ENCODE data around the gene ANO1.

ANO1 gene

GRCh38 chr11:70145071-70145470 is 67.0 kb downstream of the ANO1 start:
- TF ChIP-seq GATA3 (IDR thresholded peaks at IDR 0.05; ENCODE audit: low read depth, low read length) (no peak), GATA2 (IDR thresholded peaks at IDR 0.05; ENCODE audit: low read depth, low read length) (no peak)

- TF ChIP-seq GATA2 (IDR thresholded peaks at IDR 0.05; ENCODE audit: low read depth, low read length) (no peak), GATA3 (IDR thresholded peaks at IDR 0.05; ENCODE audit: low read depth, low read length) (no peak)
Measured at GRCh38 chr11:70145841-70146240, 67.7 kb downstream of the ANO1 start.

GRCh38 chr11:70146299-70146698 is 68.2 kb downstream of the ANO1 start:
- no peak for TF ChIP-seq GATA2 (IDR thresholded peaks at IDR 0.05; ENCODE audit: low read depth, low read length)
- TF ChIP-seq GATA3 (IDR thresholded peaks at IDR 0.05; ENCODE audit: low read depth, low read length), result no peak

- TF ChIP-seq GATA3 (IDR thresholded peaks at IDR 0.05; ENCODE audit: low read depth, low read length) (no peak), GATA2 (IDR thresholded peaks at IDR 0.05; ENCODE audit: low read depth, low read length) (no peak)
Measured at GRCh38 chr11:70146895-70147520, 68.9 kb downstream of the ANO1 start.

- no peak for TF ChIP-seq GATA3 (IDR thresholded peaks at IDR 0.05; ENCODE audit: low read depth, low read length)
- no peak for TF ChIP-seq GATA2 (IDR thresholded peaks at IDR 0.05; ENCODE audit: low read depth, low read length)
Measured at GRCh38 chr11:70147668-70148067, 69.6 kb downstream of the ANO1 start.

GRCh38 chr11:70151671-70152070 is 73.6 kb downstream of the ANO1 start:
- TF ChIP-seq GATA3 (IDR thresholded peaks at IDR 0.05; ENCODE audit: low read depth, low read length) (no peak), GATA2 (IDR thresholded peaks at IDR 0.05; ENCODE audit: low read depth, low read length) (no peak)

- TF ChIP-seq GATA3 (IDR thresholded peaks at IDR 0.05; ENCODE audit: low read depth, low read length), result no peak
- TF ChIP-seq GATA2 (IDR thresholded peaks at IDR 0.05; ENCODE audit: low read depth, low read length), result no peak
Measured at GRCh38 chr11:70153133-70153727, 75.1 kb downstream of the ANO1 start.

GRCh38 chr11:70155386-70155785 is 77.3 kb downstream of the ANO1 start:
- TF ChIP-seq GATA2 (IDR thresholded peaks at IDR 0.05; ENCODE audit: low read depth, low read length) (no peak), GATA3 (IDR thresholded peaks at IDR 0.05; ENCODE audit: low read depth, low read length) (no peak)

- TF ChIP-seq GATA2 (IDR thresholded peaks at IDR 0.05; ENCODE audit: low read depth, low read length), result no peak
- TF ChIP-seq GATA3 (IDR thresholded peaks at IDR 0.05; ENCODE audit: low read depth, low read length), result no peak
Measured at GRCh38 chr11:70156291-70157037, 78.3 kb downstream of the ANO1 start.

- TF ChIP-seq GATA2 (IDR thresholded peaks at IDR 0.05; ENCODE audit: low read depth, low read length) (no peak), GATA3 (IDR thresholded peaks at IDR 0.05; ENCODE audit: low read depth, low read length) (no peak)
Measured at GRCh38 chr11:70158201-70158600, 80.1 kb downstream of the ANO1 start.

GRCh38 chr11:70158757-70159389 is 80.8 kb downstream of the ANO1 start:
- no peak for TF ChIP-seq GATA3 (IDR thresholded peaks at IDR 0.05; ENCODE audit: low read depth, low read length)
- TF ChIP-seq GATA2 (IDR thresholded peaks at IDR 0.05; ENCODE audit: low read depth, low read length), result no peak

GRCh38 chr11:70159627-70160570 is 81.8 kb downstream of the ANO1 start:
- TF ChIP-seq GATA3 (IDR thresholded peaks at IDR 0.05; ENCODE audit: low read depth, low read length) (no peak), GATA2 (IDR thresholded peaks at IDR 0.05; ENCODE audit: low read depth, low read length) (no peak)

GRCh38 chr11:70161043-70161625 is 83.0 kb downstream of the ANO1 start:
- TF ChIP-seq GATA3 (IDR thresholded peaks at IDR 0.05; ENCODE audit: low read depth, low read length) (no peak), GATA2 (IDR thresholded peaks at IDR 0.05; ENCODE audit: low read depth, low read length) (no peak)

Data from SH-SY5Y (cell line).